ENCODE results near the gene XPO4. TPM values are rescaled to one million over a fixed set of nuclear protein-coding genes. Genes with fewer than 3 reads are reported as not detected.
A peak's percentile ranks its signal among the peaks of the same experiment; 100 is the strongest.

Gene XPO4
- total RNA-seq, 1 donor from 2014 or later, result 24.6 TPM

- no peak for DNase-seq (ENCODE audit: low read depth)
Measured at GRCh38 chr13:20729633-20730585, 172.6 kb downstream of the XPO4 start.

- DNase-seq (ENCODE audit: low read depth), result no peak
Measured at GRCh38 chr13:20728579-20729311, 173.8 kb downstream of the XPO4 start.

DNA sequence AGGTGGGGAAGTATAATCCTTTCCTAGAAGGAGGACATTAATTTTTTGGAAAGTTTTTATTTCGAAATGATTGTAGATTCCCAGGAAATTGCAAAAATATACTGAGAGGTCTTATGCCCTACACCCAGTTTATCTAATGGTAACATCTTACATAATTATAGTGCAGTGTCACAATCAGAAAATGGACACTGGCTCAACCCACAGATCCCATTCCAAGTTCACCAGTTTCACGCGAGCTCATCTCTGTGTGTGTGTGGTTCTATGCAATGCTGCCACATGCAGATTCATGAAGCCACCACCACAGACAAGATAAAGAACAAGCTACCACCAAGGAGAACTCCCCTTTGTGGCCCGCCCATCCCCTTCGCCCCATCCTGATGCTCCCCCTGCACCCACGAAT is 174.7 kb downstream of the XPO4 start:
- peak; percentile 50 for DNase-seq (ENCODE audit: low read depth)

Other genes with a start within 250 kb of the XPO4 start
- gene IL17D, start 199.0 kb downstream of the XPO4 start, total RNA-seq, result 6.4 and 6.9 TPM in 2 replicates
- 10.7 and 12.2 TPM in 2 replicates for gene EEF1AKMT1, start 128.8 kb downstream of the XPO4 start, total RNA-seq
- 19.4 and 21.4 TPM in 2 replicates for gene LATS2, start 158.8 kb upstream of the XPO4 start, total RNA-seq
- 53.4 and 60.6 TPM in 2 replicates for gene SAP18, start 237.4 kb upstream of the XPO4 start, total RNA-seq

All from myocyte (in vitro differentiated cells).